Stomach (tissue), 9 donors: ENCODE data around the gene UCK2. TPM values are rescaled to one million over a fixed set of nuclear protein-coding genes. Genes with fewer than 3 reads are reported as not detected.

ENCODE experiments used
- DNase-seq, 2 donors: peaks; one replicate each; pipeline versions ENCODE4 v3.0.0 to v3.0.0-alpha.2; 2013 to 2019
- H3K27ac ChIP-seq, 5 donors: fragments of 200-600 bp in 4 of 5; sonication (generic) in 4 of 5; one replicate each; pipeline ENCODE4 v1.5.1; 2013 to 2019; ENCODE audit warnings: mild to moderate bottlenecking in 1 of 5, moderate library complexity in 1 of 5
- H3K27me3 ChIP-seq, 3 donors: fragments of 200-600 bp; sonication (generic); one replicate each; pipeline ENCODE4 v1.5.1; 2017 to 2019; ENCODE audit warnings: mixed run types in 1 of 3
- H3K36me3 ChIP-seq, 4 donors: fragments of 200-600 bp; sonication (generic); 1 replicate in 3 of 4; 2 replicates in 1 of 4; pipeline ENCODE4 v1.5.1; 2016 to 2019
- H3K4me1 ChIP-seq, 4 donors: fragments of 200-600 bp; sonication (generic); one replicate each; pipeline ENCODE4 v1.5.1; 2016 to 2019
- H3K4me3 ChIP-seq, 4 donors: fragments of 200-600 bp; sonication (generic) in 3 of 4; one replicate each; pipeline ENCODE4 v1.5.1; 2016 to 2019; ENCODE audit warnings: mild to moderate bottlenecking in 1 of 4
- H3K9me3 ChIP-seq, 4 donors: fragments of 200-600 bp; sonication (generic); one replicate each; pipeline ENCODE4 v1.5.1; 2016 to 2019
- CTCF ChIP-seq, 7 experiments: fragments of 450-650 bp in 4 of 7; fragments of 200-600 bp in 3 of 7; sonication (generic) in 3 of 7; IDR thresholded peaks; one replicate each; pipeline ENCODE4 v1.5.1; 2016 to 2019; ENCODE audit warnings: antibody characterized with exemption in 7 of 7, control low read depth in 2 of 7, mild to moderate bottlenecking in 1 of 7
- EP300 ChIP-seq: sonication (generic); formaldehyde crosslinking; IDR thresholded peaks from one replicate; pipeline ENCODE4 v1.6.1; 2017; ENCODE audit warnings: antibody characterized with exemption
- POLR2A ChIP-seq, 4 donors: fragments of 450-650 bp; IDR thresholded peaks; one replicate each; pipeline ENCODE4 v1.6.1; 2016; ENCODE audit warnings: antibody characterized with exemption in 4 of 4, control low read depth in 2 of 4, mild to moderate bottlenecking in 1 of 4, moderate library complexity in 1 of 4
- POLR2AphosphoS5 ChIP-seq, 3 donors: sonication (generic); formaldehyde crosslinking; IDR thresholded peaks; one replicate each; pipeline ENCODE4 v1.6.1; 2016; ENCODE audit warnings: antibody characterized with exemption in 3 of 3
- WGBS, 5 donors: extraction: QIAGEN DNeasy Blood & Tissue Kit in 3 of 5; methylation state at CpG; one replicate each; pipeline versions ENCODE4 v1.1.5 to v1.1.7; 2013 to 2018; 5-methylcytosine and 5-hydroxymethylcytosine counted together
- intact Hi-C: fragments of 100-400 bp; cut with DNase I; formaldehyde crosslinking; loops from one replicate; pipeline ENCODE4 v1.15.1; 2023; ENCODE audit warnings: low total_unique reads
- polyA plus RNA-seq, 3 donors: library from polyadenylated mRNA; stranded (reverse); fragments of 200-250 nt; gene quantifications; one replicate each; pipeline ENCODE4 v1.2.3, GENCODE V29; 2013
- total RNA-seq, 5 donors: library from RNA; depleted of rRNA; stranded (reverse); fragments of >200 nt; gene quantifications; one replicate each; pipeline versions ENCODE4 v1.1.0 to v1.2.3, GENCODE V29; 2014 to 2016
- donor health status: healthy with polysubstance abuse.
- donor health status: Bipolar disorder and iron deficiency.
- donor health status: healthy.

UCK2 gene
- total and polyA plus RNA-seq, 8 donors: 12.3 to 72.8 (median 30.3) TPM

GRCh38 chr1:165861911-165862310 is 34.5 kb downstream of the UCK2 start:
- DNase-seq: no peak
- WGBS, 5 donors: 47 to 65% (median 60%) methylated on average over 5 of the region's 5 CpGs
- Histone ChIP-seq H3K4me3 (no peak overlapping the region), H3K9me3 (no peaks in the 10 kb centered on the region), H3K27ac (peak overlapping the region in 3 of 5 donors; percentile 7 to 54 (median 46)), H3K36me3 (no peaks in the 10 kb centered on the region), H3K27me3 (no peaks in the 10 kb centered on the region), H3K4me1 (peaks cover 5 to 41% (median 29%) of the 10 kb centered on the region in 4 donors)
- TF ChIP-seq POLR2A (IDR thresholded peaks at IDR 0.05): no peak
- no peak for TF ChIP-seq EP300
- no peak for TF ChIP-seq POLR2AphosphoS5 (IDR thresholded peaks at IDR 0.05)
- no peak for TF ChIP-seq CTCF (IDR thresholded peaks at IDR 0.05)
- intact Hi-C loops: no loop called here

GRCh38 chr1:165862448-165862847 is 35.0 kb downstream of the UCK2 start:
- no peaks in the 10 kb centered on the region for H3K36me3 ChIP-seq
- H3K4me3 ChIP-seq: no peak overlapping the region
- intact Hi-C loops: no loop called here
- WGBS, 5 donors: 28 to 42% (median 31%) methylated on average over 5 of the region's 5 CpGs
- H3K4me1 ChIP-seq: peaks cover 0 to 36% (median 24%) of the 10 kb centered on the region in 4 donors
- no peaks in the 10 kb centered on the region for H3K9me3 ChIP-seq
- H3K27me3 ChIP-seq: no peaks in the 10 kb centered on the region
- peak in 1 of 2 donors; percentile 70 for DNase-seq
- peak overlapping the region in 3 of 5 donors; percentile 7 to 54 (median 46) for H3K27ac ChIP-seq
- TF ChIP-seq EP300 (no peak), POLR2A (IDR thresholded peaks at IDR 0.05) (no peak), POLR2AphosphoS5 (IDR thresholded peaks at IDR 0.05) (no peak), CTCF (IDR thresholded peaks at IDR 0.05) (no peak)

GRCh38 chr1:165863346-165863745 is 35.9 kb downstream of the UCK2 start:
- Histone ChIP-seq H3K27me3 (no peaks in the 10 kb centered on the region), H3K36me3 (no peaks in the 10 kb centered on the region), H3K4me1 (peaks cover 0 to 31% (median 18%) of the 10 kb centered on the region in 4 donors), H3K27ac (no peak overlapping the region), H3K4me3 (no peak overlapping the region), H3K9me3 (no peaks in the 10 kb centered on the region)
- TF ChIP-seq POLR2AphosphoS5 (IDR thresholded peaks at IDR 0.05) (no peak), CTCF (IDR thresholded peaks at IDR 0.05) (no peak), POLR2A (IDR thresholded peaks at IDR 0.05) (no peak), EP300 (no peak)
- intact Hi-C loops: no loop called here
- DNase-seq: no peak
- 36 to 61% (median 43%) methylated on average over 2 of the region's 2 CpGs for WGBS, 5 donors

- intact Hi-C loops: no loop called here
- Histone ChIP-seq H3K27ac (peak overlapping the region in 1 of 5 donors; percentile 60), H3K9me3 (no peaks in the 10 kb centered on the region), H3K4me1 (peaks cover 0 to 37% (median 23%) of the 10 kb centered on the region in 4 donors), H3K36me3 (no peaks in the 10 kb centered on the region), H3K27me3 (no peaks in the 10 kb centered on the region), H3K4me3 (no peak overlapping the region)
- TF ChIP-seq POLR2AphosphoS5 (IDR thresholded peaks at IDR 0.05): no peak
- no peak for TF ChIP-seq EP300
- TF ChIP-seq CTCF (IDR thresholded peaks at IDR 0.05): no peak
- TF ChIP-seq POLR2A (IDR thresholded peaks at IDR 0.05): no peak
- no peak for DNase-seq
- 81 to 87% (median 84%) methylated on average over 12 of the region's 12 CpGs for WGBS, 5 donors
These were observed 38.4 kb downstream of the UCK2 start for GRCh38 chr1:165865633-165866340.
